Erythroblast (primary cell): ENCODE results near the gene LYPD3.

ENCODE experiments used
- GATA1 ChIP-seq: IDR thresholded peaks from 2 replicates; pipeline ENCODE4 v1.6.1; 2011; ENCODE audit warnings: low read depth, mild to moderate bottlenecking, control low read depth, low read length, moderate library complexity
- POLR2A ChIP-seq: IDR thresholded peaks from 2 replicates; pipeline ENCODE4 v1.6.1; 2011; ENCODE audit warnings: mild to moderate bottlenecking, low read length

- TF ChIP-seq POLR2A: no peak
- TF ChIP-seq GATA1: no peak
These were observed 1.9 kb upstream of the LYPD3 start for GRCh38 chr19:43467276-43467675.
